Measurements from ENCODE around the gene RBM5.

RBM5 gene

GRCh38 chr3:50166620-50167019, 77.9 kb downstream of the RBM5 start:
- no peak for TF ChIP-seq CTCF (IDR thresholded peaks at IDR 0.05; ENCODE audit: unreplicated experiment in 3 of 3)
- H3K4me1 Mint-ChIP-seq = peaks cover 58% of the 10 kb centered on the region
- no peaks in the 10 kb centered on the region for H3K9me3 Mint-ChIP-seq
- peaks cover 4% of the 10 kb centered on the region for H3K27me3 Mint-ChIP-seq (ENCODE audit: low read depth)
- H3K36me3 Mint-ChIP-seq (ENCODE audit: low read depth) = peaks cover 14% of the 10 kb centered on the region
- peak overlapping the region; percentile 70 to 75 (median 73) for H3K4me3 Mint-ChIP-seq
- H3K27ac Mint-ChIP-seq = peak overlapping the region; percentile 92 to 95 (median 94)

- Mint-ChIP-seq H3K9me3 (no peaks in the 10 kb centered on the region), H3K4me1 (peaks cover 56% of the 10 kb centered on the region), H3K36me3 (ENCODE audit: low read depth) (peaks cover 9% of the 10 kb centered on the region), H3K27ac (peak overlapping the region; percentile 92 to 95 (median 94)), H3K4me3 (peak overlapping the region; percentile 70 to 75 (median 73)), H3K27me3 (ENCODE audit: low read depth) (peaks cover 4% of the 10 kb centered on the region)
- TF ChIP-seq CTCF (IDR thresholded peaks at IDR 0.05; ENCODE audit: unreplicated experiment in 3 of 3) = no peak
These were observed 78.5 kb downstream of the RBM5 start for GRCh38 chr3:50167069-50167840.

- Mint-ChIP-seq H3K4me3 (peak overlapping the region; percentile 16 to 45 (median 29)), H3K36me3 (ENCODE audit: low read depth) (peaks cover 5% of the 10 kb centered on the region), H3K9me3 (no peaks in the 10 kb centered on the region), H3K4me1 (peaks cover 52% of the 10 kb centered on the region), H3K27me3 (ENCODE audit: low read depth) (peaks cover 4% of the 10 kb centered on the region), H3K27ac (peak overlapping the region; percentile 81 to 94 (median 83))
- TF ChIP-seq CTCF (IDR thresholded peaks at IDR 0.05; ENCODE audit: unreplicated experiment in 3 of 3) = no peak
These were observed 79.1 kb downstream of the RBM5 start for GRCh38 chr3:50167841-50168209.

GRCh38 chr3:50168388-50168787, 79.7 kb downstream of the RBM5 start:
- peaks cover 4% of the 10 kb centered on the region for H3K36me3 Mint-ChIP-seq (ENCODE audit: low read depth)
- H3K4me3 Mint-ChIP-seq = no peak overlapping the region
- peaks cover 46% of the 10 kb centered on the region for H3K4me1 Mint-ChIP-seq
- TF ChIP-seq CTCF (IDR thresholded peaks at IDR 0.05; ENCODE audit: unreplicated experiment in 3 of 3) = no peak
- H3K9me3 Mint-ChIP-seq = no peaks in the 10 kb centered on the region
- peaks cover 4% of the 10 kb centered on the region for H3K27me3 Mint-ChIP-seq (ENCODE audit: low read depth)
- H3K27ac Mint-ChIP-seq = peak overlapping the region in 2 of 3 experiments; percentile 83 to 94
